ENCODE results near the gene CCDC71.

DNA sequence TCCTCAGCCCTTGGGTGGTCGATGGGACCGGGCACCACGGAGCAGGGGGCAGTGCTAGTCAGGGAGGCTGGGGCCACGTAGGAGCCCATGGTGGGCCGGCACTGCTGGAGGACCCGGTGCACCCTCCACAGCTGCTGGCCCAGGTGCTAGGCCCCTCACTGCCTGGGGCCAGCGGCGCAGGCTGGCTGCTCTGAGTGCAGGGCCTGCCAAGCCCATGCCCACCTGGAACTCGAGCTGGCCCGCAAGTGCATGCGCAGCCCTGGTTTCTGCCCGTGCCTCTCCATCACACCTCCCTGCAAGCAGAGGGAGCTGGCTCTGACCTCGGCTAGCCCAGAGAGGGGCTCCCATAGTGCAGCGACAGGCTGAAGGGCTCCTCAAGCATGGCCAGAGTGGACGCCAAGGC, 47.4 kb upstream of the CCDC71 start:
- TF ChIP-seq, protein P1, sequence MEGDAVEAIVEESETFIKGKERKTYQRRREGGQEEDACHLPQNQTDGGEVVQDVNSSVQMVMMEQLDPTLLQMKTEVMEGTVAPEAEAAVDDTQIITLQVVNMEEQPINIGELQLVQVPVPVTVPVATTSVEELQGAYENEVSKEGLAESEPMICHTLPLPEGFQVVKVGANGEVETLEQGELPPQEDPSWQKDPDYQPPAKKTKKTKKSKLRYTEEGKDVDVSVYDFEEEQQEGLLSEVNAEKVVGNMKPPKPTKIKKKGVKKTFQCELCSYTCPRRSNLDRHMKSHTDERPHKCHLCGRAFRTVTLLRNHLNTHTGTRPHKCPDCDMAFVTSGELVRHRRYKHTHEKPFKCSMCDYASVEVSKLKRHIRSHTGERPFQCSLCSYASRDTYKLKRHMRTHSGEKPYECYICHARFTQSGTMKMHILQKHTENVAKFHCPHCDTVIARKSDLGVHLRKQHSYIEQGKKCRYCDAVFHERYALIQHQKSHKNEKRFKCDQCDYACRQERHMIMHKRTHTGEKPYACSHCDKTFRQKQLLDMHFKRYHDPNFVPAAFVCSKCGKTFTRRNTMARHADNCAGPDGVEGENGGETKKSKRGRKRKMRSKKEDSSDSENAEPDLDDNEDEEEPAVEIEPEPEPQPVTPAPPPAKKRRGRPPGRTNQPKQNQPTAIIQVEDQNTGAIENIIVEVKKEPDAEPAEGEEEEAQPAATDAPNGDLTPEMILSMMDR (IDR thresholded peaks at IDR 0.05): no peak
- TF ChIP-seq POLR2A (IDR thresholded peaks at IDR 0.05): no peak

Data from prostate gland (tissue), 2 donors.